K562 (cell line): ENCODE data around the gene PRKCG. TPM values are rescaled to one million over a fixed set of nuclear protein-coding genes. Genes with fewer than 3 reads are reported as not detected.

Experiments
- ATF7 ChIP-seq: fragments of 450-650 bp; IDR thresholded peaks from 2 replicates; pipeline ENCODE4 v1.7.1; 2014; ENCODE audit warnings: mild to moderate bottlenecking, moderate library complexity
- C11orf30 ChIP-seq: fragments of 450-650 bp; IDR thresholded peaks from 2 replicates; pipeline ENCODE4 v1.6.1; 2016; ENCODE audit warnings: low read depth, mild to moderate bottlenecking
- GABPB2 ChIP-seq: fragments of 250-450 bp; sonication (Bioruptor Pico); conservative IDR thresholded peaks from 2 replicates; pipeline ENCODE4 v1.5.1; 2021; ENCODE audit warnings: mild to moderate bottlenecking
- GATAD2B ChIP-seq: fragments of 450-650 bp; IDR thresholded peaks from 2 replicates; pipeline ENCODE4 v1.6.1; 2017; ENCODE audit warnings: mild to moderate bottlenecking, borderline replicate concordance
- HNRNPUL1 ChIP-seq: fragments of 200-400 bp; formaldehyde crosslinking; IDR thresholded peaks from 2 replicates; pipeline ENCODE4 v1.6.1; 2017; ENCODE audit warnings: low read length
- NELFE ChIP-seq: IDR thresholded peaks from 2 replicates; pipeline ENCODE4 v1.6.1; 2011; ENCODE audit warnings: mild to moderate bottlenecking; ENCODE audit not compliant: insufficient read depth, insufficient read length
- NFE2 ChIP-seq: IDR thresholded peaks from 2 replicates; pipeline ENCODE4 v1.6.1; 2014; ENCODE audit warnings: antibody characterized with exemption, low read depth
- NONO ChIP-seq, 2 experiments: fragments of 200-400 bp in 1 of 2; fragments of 450-650 bp in 1 of 2; formaldehyde crosslinking in 1 of 2; IDR thresholded peaks; 2 replicates each; pipeline ENCODE4 v1.6.1; 2017; ENCODE audit warnings: low read depth in 2 of 2, mild to moderate bottlenecking in 2 of 2, moderate library complexity in 2 of 2, low read length in 1 of 2
- NR2F6 ChIP-seq: fragments of 450-650 bp; formaldehyde crosslinking; IDR thresholded peaks from 2 replicates; pipeline ENCODE4 v1.4.0; 2020; ENCODE audit warnings: mild to moderate bottlenecking
- PTRF ChIP-seq: fragments of 450-650 bp; IDR thresholded peaks from 2 replicates; pipeline ENCODE4 v1.6.1; 2016; ENCODE audit warnings: mild to moderate bottlenecking, missing genetic modification characterization, missing compliant biosample characterization
- RFX5 ChIP-seq: IDR thresholded peaks from 2 replicates; pipeline ENCODE4 v1.6.1; 2011; ENCODE audit warnings: low read depth, mild to moderate bottlenecking, improper control_type of control experiment, low read length
- SMAD2 ChIP-seq: fragments of 150-350 bp; IDR thresholded peaks from 2 replicates; pipeline ENCODE4 v1.6.1; 2014; ENCODE audit warnings: low read depth, mild to moderate bottlenecking, low read length
- STAT5B ChIP-seq: fragments of 250-450 bp; sonication (Bioruptor Pico); IDR thresholded peaks from 2 replicates; pipeline ENCODE4 v1.8.0; 2021; ENCODE audit warnings: mild to moderate bottlenecking, inconsistent platforms
- TCFL5 ChIP-seq: fragments of 250-450 bp; sonication (Bioruptor Pico); conservative IDR thresholded peaks from 2 replicates; pipeline ENCODE4 v1.6.1; 2021; ENCODE audit warnings: mild to moderate bottlenecking, moderate library complexity, matching md5 sums
- TRIM24 ChIP-seq, 2 experiments: fragments of 450-650 bp; IDR thresholded peaks; 2 replicates each; pipeline ENCODE4 v1.6.1; 2016
- ZFP36 ChIP-seq: fragments of 150-350 bp; IDR thresholded peaks from 2 replicates; pipeline ENCODE4 v1.6.1; 2018; ENCODE audit warnings: low read length, low read depth; ENCODE audit not compliant: partially characterized antibody
- ZNF12 ChIP-seq: sonication (generic); formaldehyde crosslinking; IDR thresholded peaks from 2 replicates; pipeline ENCODE4 v1.4.0; 2020; ENCODE audit warnings: mild to moderate bottlenecking, missing genetic modification reagents
- polyA plus RNA-seq, 8 experiments: library from polyadenylated mRNA; depleted of rRNA in 4 of 8; stranded (reverse) in 5 of 8; unstranded in 3 of 8; fragments of >200 nt; fragmentation: Nextera tagmentation in 2 of 8; fragmentation: Illumina TruSeq in 1 of 8; extraction: Ambion mirVana in 2 of 8; extraction: Trizol in 1 of 8; gene quantifications; 2 replicates each; pipeline versions ENCODE4 v1.2.1 to v1.2.3, GENCODE V29; 2011 to 2014; ENCODE audit warnings: inconsistent platforms in 1 of 8, missing spikeins in 1 of 8
- total RNA-seq, 7 experiments: library from RNA; depleted of rRNA in 6 of 7; stranded (reverse); fragments of >200 nt in 6 of 7; fragmentation: Illumina TruSeq in 2 of 7; extraction: Trizol in 2 of 7; gene quantifications; 2 replicates each; pipeline versions ENCODE4 v1.2.1 to v1.2.3, GENCODE V29; 2011 to 2021; ENCODE audit warnings: low replicate concordance in 1 of 7
- TF ChIP-seq, protein P1 (sequence below), 3 experiments: IDR thresholded peaks in 2 of 3; conservative IDR thresholded peaks in 1 of 3; 2 replicates each; pipeline ENCODE4 v1.5.1; 2011 to 2012; ENCODE audit warnings: low read length in 3 of 3, mild to moderate bottlenecking in 3 of 3, control low read depth in 2 of 3, improper control_type of control experiment in 1 of 3, inconsistent platforms in 1 of 3, low read depth in 1 of 3, mixed read lengths in 1 of 3, moderate library complexity in 1 of 3; ENCODE audit not compliant: insufficient read depth in 2 of 3
- TF ChIP-seq, protein P2 (sequence below): fragments of 450-650 bp; IDR thresholded peaks from one replicate; pipeline ENCODE4 v1.6.1; 2018; ENCODE audit warnings: mild to moderate bottlenecking, moderate library complexity; ENCODE audit not compliant: partially characterized antibody
- TF ChIP-seq, protein P3 (sequence below): sonication (generic); formaldehyde crosslinking; IDR thresholded peaks from 2 replicates; pipeline ENCODE4 v1.8.0; 2023; ENCODE audit warnings: missing genetic modification reagents, mild to moderate bottlenecking, borderline replicate concordance

The PRKCG gene
- total and polyA plus RNA-seq, 9 of the 15 experiments (the other 6 are each of a cell fraction or from before 2014, with no cell fraction given), result not detected

DNA sequence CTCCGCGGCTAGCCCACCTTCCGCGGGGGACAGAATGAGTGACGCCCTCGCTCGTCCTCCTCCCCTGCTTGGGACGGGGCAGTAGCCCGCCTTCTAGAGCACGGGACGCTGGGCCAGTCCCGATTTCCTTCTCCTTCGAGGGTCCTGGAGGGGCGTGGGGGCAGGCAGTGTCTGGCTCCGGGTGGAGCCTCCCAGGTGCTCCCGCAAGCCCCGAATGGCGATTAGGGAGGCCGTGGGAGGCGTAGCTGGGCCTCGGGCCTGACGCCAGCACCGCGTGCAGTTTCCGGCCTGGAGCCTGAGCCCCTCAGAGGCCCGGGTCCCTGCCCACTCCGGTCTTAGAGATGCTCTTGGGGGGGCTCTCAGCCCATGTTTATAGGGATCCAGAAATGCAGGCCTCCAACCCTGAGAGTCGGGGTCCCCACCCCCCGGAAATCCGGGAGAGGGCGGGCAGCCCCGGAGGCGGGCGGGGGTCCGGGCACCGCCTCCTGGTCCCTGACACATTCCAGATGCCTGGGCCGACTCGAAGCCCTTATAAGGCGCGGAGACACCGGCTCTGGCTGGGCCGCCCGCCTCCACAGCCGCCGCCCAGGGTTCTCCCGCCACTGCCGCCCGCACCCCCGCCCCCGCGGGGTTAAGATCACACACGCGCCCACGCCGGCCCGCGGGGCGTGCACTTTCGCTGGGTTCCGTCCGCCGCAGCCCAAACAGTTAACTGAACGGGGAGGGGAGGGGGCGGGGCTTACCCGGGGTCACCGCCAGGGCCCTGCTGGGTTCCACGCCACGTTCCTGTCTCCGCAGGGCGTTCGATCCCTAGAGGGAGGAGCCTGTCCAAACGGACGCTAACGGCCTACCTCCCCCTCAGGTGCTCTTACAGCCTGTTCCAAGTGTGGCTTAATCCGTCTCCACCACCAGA is 12.8 kb upstream of the PRKCG start (continued):
- TF ChIP-seq NELFE (no peak), STAT5B (no peak), RFX5 (no peak), NR2F6 (CRISPR knock-in tag) (no peak), ZNF12 (CRISPR knock-in tag) (no peak), ATF7 (peak; percentile 66), GABPB2 (CRISPR knock-in tag) (no peak), TCFL5 (no peak), NONO (IDR thresholded peaks at IDR 0.05; ENCODE audit: low read depth in 2 of 2, low read length in 1 of 2) (no peak), ZFP36 (no peak), C11orf30 (no peak), NFE2 (no peak; the same call in 1 of the 2 replicates), PTRF (tag) (no peak), GATAD2B (peak; percentile 90; the same call in 1 of the 2 replicates), TRIM24 (IDR thresholded peaks at IDR 0.05) (no peak), SMAD2 (no peak), HNRNPUL1 (no peak)
- TF ChIP-seq, protein P1, sequence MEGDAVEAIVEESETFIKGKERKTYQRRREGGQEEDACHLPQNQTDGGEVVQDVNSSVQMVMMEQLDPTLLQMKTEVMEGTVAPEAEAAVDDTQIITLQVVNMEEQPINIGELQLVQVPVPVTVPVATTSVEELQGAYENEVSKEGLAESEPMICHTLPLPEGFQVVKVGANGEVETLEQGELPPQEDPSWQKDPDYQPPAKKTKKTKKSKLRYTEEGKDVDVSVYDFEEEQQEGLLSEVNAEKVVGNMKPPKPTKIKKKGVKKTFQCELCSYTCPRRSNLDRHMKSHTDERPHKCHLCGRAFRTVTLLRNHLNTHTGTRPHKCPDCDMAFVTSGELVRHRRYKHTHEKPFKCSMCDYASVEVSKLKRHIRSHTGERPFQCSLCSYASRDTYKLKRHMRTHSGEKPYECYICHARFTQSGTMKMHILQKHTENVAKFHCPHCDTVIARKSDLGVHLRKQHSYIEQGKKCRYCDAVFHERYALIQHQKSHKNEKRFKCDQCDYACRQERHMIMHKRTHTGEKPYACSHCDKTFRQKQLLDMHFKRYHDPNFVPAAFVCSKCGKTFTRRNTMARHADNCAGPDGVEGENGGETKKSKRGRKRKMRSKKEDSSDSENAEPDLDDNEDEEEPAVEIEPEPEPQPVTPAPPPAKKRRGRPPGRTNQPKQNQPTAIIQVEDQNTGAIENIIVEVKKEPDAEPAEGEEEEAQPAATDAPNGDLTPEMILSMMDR (IDR thresholded peaks at IDR 0.05 in 2 of 3, conservative IDR thresholded peaks at IDR 0.05 in 1 of 3; ENCODE audit: insufficient read depth in 2 of 3, low read depth in 1 of 3, low read length in 3 of 3), result peak in 1 of 3 experiments; percentile 16; a peak in 1 of 6 replicates
- TF ChIP-seq, protein P2, sequence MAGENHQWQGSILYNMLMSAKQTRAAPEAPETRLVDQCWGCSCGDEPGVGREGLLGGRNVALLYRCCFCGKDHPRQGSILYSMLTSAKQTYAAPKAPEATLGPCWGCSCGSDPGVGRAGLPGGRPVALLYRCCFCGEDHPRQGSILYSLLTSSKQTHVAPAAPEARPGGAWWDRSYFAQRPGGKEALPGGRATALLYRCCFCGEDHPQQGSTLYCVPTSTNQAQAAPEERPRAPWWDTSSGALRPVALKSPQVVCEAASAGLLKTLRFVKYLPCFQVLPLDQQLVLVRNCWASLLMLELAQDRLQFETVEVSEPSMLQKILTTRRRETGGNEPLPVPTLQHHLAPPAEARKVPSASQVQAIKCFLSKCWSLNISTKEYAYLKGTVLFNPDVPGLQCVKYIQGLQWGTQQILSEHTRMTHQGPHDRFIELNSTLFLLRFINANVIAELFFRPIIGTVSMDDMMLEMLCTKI, result no peak
- TF ChIP-seq, protein P3, sequence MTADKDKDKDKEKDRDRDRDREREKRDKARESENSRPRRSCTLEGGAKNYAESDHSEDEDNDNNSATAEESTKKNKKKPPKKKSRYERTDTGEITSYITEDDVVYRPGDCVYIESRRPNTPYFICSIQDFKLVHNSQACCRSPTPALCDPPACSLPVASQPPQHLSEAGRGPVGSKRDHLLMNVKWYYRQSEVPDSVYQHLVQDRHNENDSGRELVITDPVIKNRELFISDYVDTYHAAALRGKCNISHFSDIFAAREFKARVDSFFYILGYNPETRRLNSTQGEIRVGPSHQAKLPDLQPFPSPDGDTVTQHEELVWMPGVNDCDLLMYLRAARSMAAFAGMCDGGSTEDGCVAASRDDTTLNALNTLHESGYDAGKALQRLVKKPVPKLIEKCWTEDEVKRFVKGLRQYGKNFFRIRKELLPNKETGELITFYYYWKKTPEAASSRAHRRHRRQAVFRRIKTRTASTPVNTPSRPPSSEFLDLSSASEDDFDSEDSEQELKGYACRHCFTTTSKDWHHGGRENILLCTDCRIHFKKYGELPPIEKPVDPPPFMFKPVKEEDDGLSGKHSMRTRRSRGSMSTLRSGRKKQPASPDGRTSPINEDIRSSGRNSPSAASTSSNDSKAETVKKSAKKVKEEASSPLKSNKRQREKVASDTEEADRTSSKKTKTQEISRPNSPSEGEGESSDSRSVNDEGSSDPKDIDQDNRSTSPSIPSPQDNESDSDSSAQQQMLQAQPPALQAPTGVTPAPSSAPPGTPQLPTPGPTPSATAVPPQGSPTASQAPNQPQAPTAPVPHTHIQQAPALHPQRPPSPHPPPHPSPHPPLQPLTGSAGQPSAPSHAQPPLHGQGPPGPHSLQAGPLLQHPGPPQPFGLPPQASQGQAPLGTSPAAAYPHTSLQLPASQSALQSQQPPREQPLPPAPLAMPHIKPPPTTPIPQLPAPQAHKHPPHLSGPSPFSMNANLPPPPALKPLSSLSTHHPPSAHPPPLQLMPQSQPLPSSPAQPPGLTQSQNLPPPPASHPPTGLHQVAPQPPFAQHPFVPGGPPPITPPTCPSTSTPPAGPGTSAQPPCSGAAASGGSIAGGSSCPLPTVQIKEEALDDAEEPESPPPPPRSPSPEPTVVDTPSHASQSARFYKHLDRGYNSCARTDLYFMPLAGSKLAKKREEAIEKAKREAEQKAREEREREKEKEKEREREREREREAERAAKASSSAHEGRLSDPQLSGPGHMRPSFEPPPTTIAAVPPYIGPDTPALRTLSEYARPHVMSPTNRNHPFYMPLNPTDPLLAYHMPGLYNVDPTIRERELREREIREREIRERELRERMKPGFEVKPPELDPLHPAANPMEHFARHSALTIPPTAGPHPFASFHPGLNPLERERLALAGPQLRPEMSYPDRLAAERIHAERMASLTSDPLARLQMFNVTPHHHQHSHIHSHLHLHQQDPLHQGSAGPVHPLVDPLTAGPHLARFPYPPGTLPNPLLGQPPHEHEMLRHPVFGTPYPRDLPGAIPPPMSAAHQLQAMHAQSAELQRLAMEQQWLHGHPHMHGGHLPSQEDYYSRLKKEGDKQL (CRISPR knock-in tag), result no peak
